Trophoblast cell (in vitro differentiated cells and primary cell): ENCODE results near the gene VWC2.

Source experiments
- DNase-seq, 2 donors: peaks; one replicate each; pipeline ENCODE4 v3.0.0-alpha.2; 2016
- H2AFZ ChIP-seq: 2 replicates; pipeline ENCODE4 v1.6.1; 2013; ENCODE audit warnings: low read length, moderate library complexity, mild to moderate bottlenecking; ENCODE audit not compliant: insufficient read depth, poor library complexity
- H2AK5ac ChIP-seq: 2 replicates; pipeline ENCODE4 v1.6.1; 2013; ENCODE audit warnings: mild to moderate bottlenecking, low read length
- H2BK120ac ChIP-seq: 2 replicates; pipeline ENCODE4 v1.6.1; 2013; ENCODE audit warnings: low read length, mild to moderate bottlenecking, moderate library complexity; ENCODE audit not compliant: insufficient read depth, poor library complexity
- H2BK12ac ChIP-seq: 2 replicates; pipeline ENCODE4 v1.6.1; 2013; ENCODE audit warnings: mild to moderate bottlenecking, low read length, moderate library complexity
- H2BK5ac ChIP-seq: 2 replicates; pipeline ENCODE4 v1.6.1; 2013; ENCODE audit warnings: low read length, low read depth, moderate library complexity, mild to moderate bottlenecking; ENCODE audit not compliant: poor library complexity
- H3K14ac ChIP-seq: 2 replicates; pipeline ENCODE4 v1.6.1; 2013; ENCODE audit warnings: mild to moderate bottlenecking, low read length
- H3K18ac ChIP-seq: 2 replicates; pipeline ENCODE4 v1.6.1; 2013; ENCODE audit warnings: mild to moderate bottlenecking, low read length
- H3K23ac ChIP-seq: 2 replicates; pipeline ENCODE4 v1.6.1; 2013; ENCODE audit warnings: low read length
- H3K27ac ChIP-seq: 2 replicates; pipeline ENCODE4 v1.5.1; 2013; ENCODE audit warnings: low read depth, mild to moderate bottlenecking, inconsistent platforms, low read length, moderate library complexity
- H3K27me3 ChIP-seq: 2 replicates; pipeline ENCODE4 v1.6.1; 2013; ENCODE audit warnings: inconsistent platforms, mild to moderate bottlenecking, low read length, moderate library complexity; ENCODE audit not compliant: insufficient read depth
- H3K36me3 ChIP-seq, 2 experiments: 1 replicate in 1 of 2; 2 replicates in 1 of 2; pipeline ENCODE4 v1.6.1; 2013; ENCODE audit warnings: low read length in 2 of 2, mild to moderate bottlenecking in 2 of 2, moderate library complexity in 1 of 2; ENCODE audit not compliant: insufficient read depth in 2 of 2, control insufficient read depth in 1 of 2
- H3K4ac ChIP-seq: 2 replicates; pipeline ENCODE4 v1.6.1; 2013; ENCODE audit warnings: low read depth, mild to moderate bottlenecking, low read length, moderate library complexity
- H3K4me1 ChIP-seq, 2 experiments: 1 replicate in 1 of 2; 2 replicates in 1 of 2; pipeline ENCODE4 v1.6.1; 2013; ENCODE audit warnings: low read length in 2 of 2, mild to moderate bottlenecking in 2 of 2, moderate library complexity in 1 of 2; ENCODE audit not compliant: insufficient read depth in 2 of 2, control insufficient read depth in 1 of 2
- H3K4me2 ChIP-seq: 2 replicates; pipeline ENCODE4 v1.6.1; 2013; ENCODE audit warnings: inconsistent platforms, mild to moderate bottlenecking, low read length, moderate library complexity
- H3K4me3 ChIP-seq: 2 replicates; pipeline ENCODE4 v1.5.1; 2013; ENCODE audit warnings: mild to moderate bottlenecking, low read depth, low read length, inconsistent platforms
- H3K79me1 ChIP-seq: one replicate; pipeline ENCODE4 v1.6.1; 2013; ENCODE audit warnings: low read length
- H3K79me2 ChIP-seq: 2 replicates; pipeline ENCODE4 v1.6.1; 2013; ENCODE audit warnings: low read length, mild to moderate bottlenecking; ENCODE audit not compliant: control insufficient read depth, insufficient read depth, poor library complexity
- H3K9ac ChIP-seq: 2 replicates; pipeline ENCODE4 v1.6.1; 2013; ENCODE audit warnings: mild to moderate bottlenecking, low read length
- H3K9me3 ChIP-seq: 2 replicates; pipeline ENCODE4 v1.6.1; 2013; ENCODE audit warnings: low read depth, mild to moderate bottlenecking, control low read depth, inconsistent platforms, low read length; ENCODE audit not compliant: insufficient read depth
- H4K12ac ChIP-seq: 2 replicates; pipeline ENCODE4 v1.6.1; 2013; ENCODE audit warnings: low read depth, mild to moderate bottlenecking, low read length, moderate library complexity
- H4K8ac ChIP-seq: 2 replicates; pipeline ENCODE4 v1.6.1; 2013; ENCODE audit warnings: low read depth, mild to moderate bottlenecking, low read length, moderate library complexity
- H4K91ac ChIP-seq: one replicate; pipeline ENCODE4 v1.6.1; 2013; ENCODE audit warnings: low read depth, mild to moderate bottlenecking, low read length, moderate library complexity
- WGBS: extraction: QIAGEN DNeasy Blood & Tissue Kit; methylation state at CpG from one replicate; pipeline ENCODE4 v1.1.7; 2013; ENCODE audit warnings: missing lambda C conversion rate; ENCODE audit not compliant: insufficient read length, insufficient coverage; ENCODE audit errors: extremely low coverage; 5-methylcytosine and 5-hydroxymethylcytosine counted together

The VWC2 gene

GRCh38 chr7:49875336-49875735 is 101.9 kb downstream of the VWC2 start:
- H3K14ac ChIP-seq = no peak overlapping the region
- no peak overlapping the region for H3K23ac ChIP-seq
- H3K4me2 ChIP-seq = no peak overlapping the region
- H2BK5ac ChIP-seq = no peak overlapping the region
- no peak overlapping the region for H4K8ac ChIP-seq
- no peak overlapping the region for H3K4me3 ChIP-seq
- H2AFZ ChIP-seq = no peak overlapping the region
- no peak overlapping the region for H4K12ac ChIP-seq
- no peak overlapping the region for H3K9ac ChIP-seq
- H3K4ac ChIP-seq = no peak overlapping the region
- no peak overlapping the region for H2BK120ac ChIP-seq
- H3K18ac ChIP-seq = no peak overlapping the region
- H3K4me1 ChIP-seq = no peaks in the 10 kb centered on the region
- no peaks in the 10 kb centered on the region for H3K79me1 ChIP-seq
- H2AK5ac ChIP-seq = no peak overlapping the region
- no peaks in the 10 kb centered on the region for H3K36me3 ChIP-seq
- H3K27ac ChIP-seq = no peak overlapping the region
- H4K91ac ChIP-seq = no peak overlapping the region
- no CpG with 5 or more reads among the region's 1 CpG for WGBS
- no peaks in the 10 kb centered on the region for H3K79me2 ChIP-seq
- peaks cover 1% of the 10 kb centered on the region for H3K9me3 ChIP-seq
- H3K27me3 ChIP-seq = no peaks in the 10 kb centered on the region
- no peak overlapping the region for H2BK12ac ChIP-seq
- DNase-seq = no peak

GRCh38 chr7:49876202-49876601 is 102.8 kb downstream of the VWC2 start:
- Histone ChIP-seq H2AK5ac (no peak overlapping the region), H2BK5ac (no peak overlapping the region), H3K4me3 (no peak overlapping the region), H3K9me3 (no peaks in the 10 kb centered on the region), H3K18ac (no peak overlapping the region), H3K27ac (no peak overlapping the region), H3K27me3 (no peaks in the 10 kb centered on the region), H3K36me3 (no peaks in the 10 kb centered on the region), H4K8ac (no peak overlapping the region), H3K23ac (no peak overlapping the region), H2AFZ (no peak overlapping the region), H3K79me2 (no peaks in the 10 kb centered on the region), H3K9ac (no peak overlapping the region), H2BK12ac (no peak overlapping the region), H3K14ac (no peak overlapping the region), H2BK120ac (no peak overlapping the region), H3K4ac (no peak overlapping the region), H4K91ac (no peak overlapping the region), H3K4me2 (no peak overlapping the region), H3K79me1 (no peaks in the 10 kb centered on the region), H4K12ac (no peak overlapping the region), H3K4me1 (no peaks in the 10 kb centered on the region)
- DNase-seq = no peak
- no CpG with 5 or more reads among the region's 3 CpGs for WGBS

GRCh38 chr7:49878089-49878488 is 104.7 kb downstream of the VWC2 start:
- no peak overlapping the region for H3K4ac ChIP-seq
- no peak overlapping the region for H3K18ac ChIP-seq
- no peak overlapping the region for H2BK12ac ChIP-seq
- H3K27ac ChIP-seq = no peak overlapping the region
- H3K27me3 ChIP-seq = no peaks in the 10 kb centered on the region
- no peaks in the 10 kb centered on the region for H3K4me1 ChIP-seq
- H4K8ac ChIP-seq = no peak overlapping the region
- H2BK5ac ChIP-seq = no peak overlapping the region
- H3K36me3 ChIP-seq = no peaks in the 10 kb centered on the region
- no peaks in the 10 kb centered on the region for H3K79me1 ChIP-seq
- no peak overlapping the region for H3K9ac ChIP-seq
- peaks cover 1% of the 10 kb centered on the region for H3K9me3 ChIP-seq
- no peak overlapping the region for H3K4me3 ChIP-seq
- no peak overlapping the region for H3K14ac ChIP-seq
- no peak overlapping the region for H4K91ac ChIP-seq
- no peak for DNase-seq
- H2BK120ac ChIP-seq = no peak overlapping the region
- 100% methylated on average over 1 of the region's 2 CpGs for WGBS
- H3K23ac ChIP-seq = no peak overlapping the region
- H2AFZ ChIP-seq = no peak overlapping the region
- H4K12ac ChIP-seq = no peak overlapping the region
- no peaks in the 10 kb centered on the region for H3K79me2 ChIP-seq
- H2AK5ac ChIP-seq = no peak overlapping the region
- no peak overlapping the region for H3K4me2 ChIP-seq

GRCh38 chr7:49878627-49879026 is 105.2 kb downstream of the VWC2 start:
- Histone ChIP-seq H3K23ac (no peak overlapping the region), H3K36me3 (no peaks in the 10 kb centered on the region), H4K91ac (no peak overlapping the region), H3K14ac (no peak overlapping the region), H3K4me3 (no peak overlapping the region), H4K12ac (no peak overlapping the region), H3K79me1 (no peaks in the 10 kb centered on the region), H2BK12ac (no peak overlapping the region), H3K27ac (no peak overlapping the region), H3K27me3 (no peaks in the 10 kb centered on the region), H3K4me2 (no peak overlapping the region), H3K9me3 (peaks cover 2% of the 10 kb centered on the region), H3K9ac (no peak overlapping the region), H2AK5ac (no peak overlapping the region), H4K8ac (no peak overlapping the region), H2AFZ (no peak overlapping the region), H2BK120ac (no peak overlapping the region), H3K4me1 (no peaks in the 10 kb centered on the region), H3K79me2 (no peaks in the 10 kb centered on the region), H2BK5ac (no peak overlapping the region), H3K4ac (no peak overlapping the region), H3K18ac (no peak overlapping the region)
- no peak for DNase-seq
- no CpG with 5 or more reads among the region's 3 CpGs for WGBS
